DMS 273 treated with DMSO at 0.1 percent for 48 hours (cell line): ENCODE results near the gene ROBO3.

Experiments
- DNase-seq: peaks from one replicate; lab custom pipeline; 2025; lab: John Stamatoyannopoulos, UW

Gene ROBO3

DNA sequence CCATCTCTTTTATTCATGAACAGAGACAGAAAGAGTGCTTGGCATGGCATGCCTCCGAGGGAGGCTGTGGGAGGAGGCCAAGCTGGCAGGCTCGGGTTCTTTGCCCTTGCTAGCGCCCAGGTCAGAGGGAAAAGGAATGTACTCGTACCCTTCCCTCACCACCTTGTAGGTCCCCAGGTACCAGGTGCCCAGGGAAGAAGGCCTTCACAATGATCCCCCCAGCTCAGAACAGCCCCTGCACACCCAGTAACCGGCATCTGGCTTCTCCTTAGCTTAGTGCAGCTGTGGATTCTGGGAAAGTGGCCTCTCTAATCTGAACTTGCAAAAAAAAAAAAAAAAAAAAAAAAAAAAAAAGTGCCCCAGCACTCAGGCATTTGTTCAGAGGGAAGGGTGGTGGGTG, 55.1 kb downstream of the ROBO3 start:
- DNase-seq: no peak

DNA sequence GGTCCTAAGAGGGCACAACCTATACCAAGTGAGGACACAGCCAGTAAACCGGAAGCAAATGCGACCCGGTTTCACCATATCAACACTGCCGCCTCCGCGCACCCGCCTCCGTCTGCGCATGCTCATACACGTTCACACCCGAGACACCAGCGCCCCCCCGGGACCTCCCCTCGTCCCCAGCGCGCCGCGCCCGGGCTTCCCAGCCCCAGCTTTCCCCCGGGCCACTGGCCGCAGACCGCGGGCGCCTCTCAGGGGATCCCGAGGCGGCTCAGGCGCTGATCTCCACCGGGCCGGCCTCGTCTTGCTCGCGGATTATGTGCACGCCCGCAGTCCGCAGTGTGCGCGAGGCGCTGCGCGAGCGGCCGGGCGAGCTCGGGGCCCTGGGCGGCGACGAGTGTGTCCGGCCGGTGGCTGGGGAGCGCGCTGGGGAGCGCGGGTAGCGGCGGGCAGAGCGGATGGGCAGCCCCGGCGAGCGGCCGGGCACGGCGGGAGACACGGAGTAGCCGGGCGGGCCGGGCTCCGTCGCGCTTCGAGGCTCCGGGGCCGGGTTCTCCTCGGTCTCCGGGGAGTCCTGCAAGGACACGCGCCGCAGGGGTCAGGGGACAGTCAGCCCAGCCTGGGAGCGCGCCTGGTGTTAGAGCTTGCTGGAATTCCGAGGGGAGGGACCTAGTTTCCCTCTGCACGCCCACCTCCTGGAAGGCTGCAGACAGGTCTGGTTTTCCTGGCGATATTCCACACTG, 55.8 kb downstream of the ROBO3 start:
- DNase-seq: no peak

DNA sequence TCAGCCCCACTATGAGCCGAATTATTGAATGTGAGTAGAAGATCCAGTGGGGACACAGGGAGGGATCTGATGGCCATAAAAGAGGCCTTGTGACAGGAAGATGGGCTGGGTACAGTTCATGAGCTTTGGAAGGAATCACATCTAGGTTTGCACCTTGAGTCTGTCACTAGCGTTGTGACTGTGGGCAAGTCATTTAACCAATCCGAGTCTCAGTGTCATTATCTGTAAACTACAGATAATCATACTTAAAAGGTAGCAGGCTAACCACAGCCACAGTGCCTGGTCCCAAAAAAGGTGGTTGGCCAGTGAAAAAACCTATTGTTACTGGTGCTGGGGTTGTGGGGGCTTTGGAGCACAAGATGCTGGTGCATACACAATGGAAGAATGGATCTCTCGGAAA, 57.6 kb downstream of the ROBO3 start:
- DNase-seq: no peak

GRCh38 chr11:124923296-124923695, 58.1 kb downstream of the ROBO3 start:
- no peak for DNase-seq

GRCh38 chr11:124928942-124929665, 63.9 kb downstream of the ROBO3 start:
- no peak for DNase-seq

DNA sequence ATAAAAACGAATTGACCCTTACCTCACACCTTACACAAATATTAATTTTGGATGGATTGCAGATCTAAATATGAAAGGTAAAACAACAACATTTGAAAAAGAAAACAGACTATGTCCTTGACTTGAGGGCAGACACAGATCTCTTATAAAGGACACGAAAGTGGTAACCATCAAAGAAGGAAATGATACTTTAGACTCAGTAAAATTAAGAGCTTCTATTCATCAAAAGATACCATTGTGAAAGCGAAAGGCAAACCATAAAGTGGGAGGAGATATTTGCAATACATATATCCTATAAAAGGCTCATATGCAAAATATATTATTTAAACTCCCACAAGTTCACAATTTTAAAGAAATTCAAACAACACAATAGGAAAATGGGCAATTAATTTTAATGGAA, 65.6 kb downstream of the ROBO3 start:
- DNase-seq: no peak
